HEK293 (cell line): Measurements from ENCODE around the gene TMEM181.

Experiments used
- CTCF ChIA-PET: fragments of 350-600 bp; formaldehyde crosslinking; extraction: SDS; loops from one replicate; lab custom pipeline; 2021; ENCODE audit warnings: antibody characterized with exemption; lab: Yijun Ruan, JAX
- POLR2A ChIA-PET: fragments of 300-600 bp; formaldehyde crosslinking; extraction: SDS; loops from one replicate; lab custom pipeline; 2020; ENCODE audit warnings: antibody characterized with exemption, inconsistent platforms; lab: Yijun Ruan, JAX
- H3K27ac ChIP-seq: fragments of 200-500 bp; sonication (Bioruptor generic); 2 replicates; pipeline ENCODE4 v1.5.1; 2014; ENCODE audit warnings: low read depth, low read length, control low read depth, inconsistent platforms; ENCODE audit errors: extremely low read depth
- H3K36me3 ChIP-seq, 2 experiments: fragments of 200-500 bp in 1 of 2; sonication (Bioruptor generic) in 1 of 2; 1 replicate in 1 of 2; 2 replicates in 1 of 2; pipeline ENCODE4 v1.5.1; 2014 to 2017; ENCODE audit warnings: inconsistent platforms in 2 of 2, low read length in 2 of 2; ENCODE audit not compliant: control insufficient read depth in 2 of 2, insufficient read depth in 1 of 2
- H3K4me1 ChIP-seq: fragments of 200-500 bp; sonication (Bioruptor generic); 2 replicates; pipeline ENCODE4 v1.5.1; 2014; ENCODE audit warnings: mild to moderate bottlenecking, low read length, inconsistent platforms; ENCODE audit not compliant: control insufficient read depth, insufficient read depth
- H3K4me3 ChIP-seq: 2 replicates; pipeline ENCODE4 v1.5.1; 2011; ENCODE audit warnings: low read depth, mild to moderate bottlenecking, control low read depth, low read length, moderate library complexity
- H3K9me3 ChIP-seq: fragments of 200-500 bp; sonication (Bioruptor generic); 2 replicates; pipeline ENCODE4 v1.5.1; 2014; ENCODE audit warnings: low read depth, low read length, inconsistent platforms; ENCODE audit not compliant: control insufficient read depth, insufficient read depth
- FEZF1 ChIP-seq: fragments of 450-650 bp; formaldehyde crosslinking; IDR thresholded peaks from 2 replicates; pipeline ENCODE4 v1.5.1; 2016; ENCODE audit warnings: missing biosample characterization, missing genetic modification characterization
- OSR2 ChIP-seq: fragments of 450-650 bp; formaldehyde crosslinking; IDR thresholded peaks from 2 replicates; pipeline ENCODE4 v1.5.1; 2016; ENCODE audit warnings: missing biosample characterization, missing genetic modification characterization
- PRDM4 ChIP-seq: fragments of 450-650 bp; formaldehyde crosslinking; IDR thresholded peaks from 2 replicates; pipeline ENCODE4 v1.5.1; 2017; ENCODE audit warnings: missing biosample characterization, missing genetic modification characterization
- PRDM6 ChIP-seq: fragments of 450-650 bp; formaldehyde crosslinking; IDR thresholded peaks from 2 replicates; pipeline ENCODE4 v1.5.1; 2017; ENCODE audit warnings: missing biosample characterization, missing genetic modification characterization
- SETDB1 ChIP-seq: IDR thresholded peaks from one replicate; pipeline ENCODE4 v1.6.1; 2017; ENCODE audit warnings: mild to moderate bottlenecking, low read length, moderate library complexity, mixed read lengths; ENCODE audit not compliant: insufficient read length
- SP7 ChIP-seq: fragments of 450-650 bp; formaldehyde crosslinking; IDR thresholded peaks from 2 replicates; pipeline ENCODE4 v1.5.1; 2016; ENCODE audit warnings: missing biosample characterization, missing genetic modification characterization
- ZFHX2 ChIP-seq: fragments of 450-650 bp; formaldehyde crosslinking; conservative IDR thresholded peaks from 2 replicates; pipeline ENCODE4 v1.5.1; 2016; ENCODE audit warnings: missing biosample characterization, missing genetic modification characterization
- ZNF10 ChIP-seq: fragments of 450-650 bp; formaldehyde crosslinking; IDR thresholded peaks from 2 replicates; pipeline ENCODE4 v1.5.1; 2017; ENCODE audit warnings: missing biosample characterization, missing genetic modification characterization
- ZNF114 ChIP-seq: fragments of 450-650 bp; formaldehyde crosslinking; IDR thresholded peaks from 2 replicates; pipeline ENCODE4 v1.5.0; 2017; ENCODE audit warnings: missing biosample characterization, missing genetic modification characterization
- ZNF138 ChIP-seq: fragments of 450-650 bp; formaldehyde crosslinking; IDR thresholded peaks from 2 replicates; pipeline ENCODE4 v1.5.1; 2016; ENCODE audit warnings: missing biosample characterization, missing genetic modification characterization, borderline replicate concordance
- ZNF214 ChIP-seq: fragments of 450-650 bp; formaldehyde crosslinking; IDR thresholded peaks from 2 replicates; pipeline ENCODE4 v1.5.1; 2017; ENCODE audit warnings: missing biosample characterization, mild to moderate bottlenecking, missing genetic modification characterization, borderline replicate concordance
- ZNF221 ChIP-seq: fragments of 450-650 bp; formaldehyde crosslinking; IDR thresholded peaks from 2 replicates; pipeline ENCODE4 v1.5.1; 2017; ENCODE audit warnings: missing biosample characterization, missing genetic modification characterization, borderline replicate concordance
- ZNF362 ChIP-seq: fragments of 450-650 bp; formaldehyde crosslinking; IDR thresholded peaks from 2 replicates; pipeline ENCODE4 v1.5.1; 2016; ENCODE audit warnings: missing biosample characterization, missing genetic modification characterization
- ZNF530 ChIP-seq: fragments of 450-650 bp; formaldehyde crosslinking; IDR thresholded peaks from 2 replicates; pipeline ENCODE4 v1.5.1; 2016; ENCODE audit warnings: low read depth, missing biosample characterization, missing genetic modification characterization
- ZNF548 ChIP-seq: fragments of 450-650 bp; formaldehyde crosslinking; IDR thresholded peaks from 2 replicates; pipeline ENCODE4 v1.5.1; 2016; ENCODE audit warnings: missing biosample characterization, missing genetic modification characterization
- ZNF623 ChIP-seq: fragments of 450-650 bp; formaldehyde crosslinking; IDR thresholded peaks from 2 replicates; pipeline ENCODE4 v1.5.1; 2016; ENCODE audit warnings: missing biosample characterization, missing genetic modification characterization
- ZNF843 ChIP-seq: fragments of 450-650 bp; formaldehyde crosslinking; IDR thresholded peaks from 2 replicates; pipeline ENCODE4 v1.5.1; 2016; ENCODE audit warnings: missing biosample characterization, missing genetic modification characterization
- ZSCAN23 ChIP-seq: fragments of 450-650 bp; formaldehyde crosslinking; IDR thresholded peaks from 2 replicates; pipeline ENCODE4 v1.5.1; 2016; ENCODE audit warnings: missing biosample characterization, missing genetic modification characterization

The TMEM181 gene

GRCh38 chr6:158634695-158635426 lies 75.0 kb downstream of the TMEM181 start:
- Histone ChIP-seq H3K36me3 (peaks cover 10 to 70% of the 10 kb centered on the region in 2 experiments), H3K4me1 (no peaks in the 10 kb centered on the region), H3K4me3 (no peak overlapping the region), H3K27ac (no peak overlapping the region), H3K9me3 (no peaks in the 10 kb centered on the region)
- CTCF ChIA-PET, result interaction anchor here (0.6 to 1.2 kb wide), 2 partner anchors 56 to 158 kb away, joined by 3 to 6 read pairs; no protein-coding TSS in a partner anchor
- TF ChIP-seq OSR2 (tag by site-specific recombination) (0 out of 2 replicates have a peak, but pooled peaks have one; percentile 16), ZNF214 (tag by site-specific recombination) (no peak), FEZF1 (tag by site-specific recombination) (peak; percentile 22; the same call in 1 of the 2 replicates), PRDM6 (tag by site-specific recombination) (peak; percentile 61; the same call in 1 of the 2 replicates), SP7 (peak; percentile 87), ZNF10 (no peak), PRDM4 (tag by site-specific recombination) (peak; percentile 31; the same call in 1 of the 2 replicates)
- POLR2A ChIA-PET, result no interaction called here

GRCh38 chr6:158635427-158636073 lies 75.7 kb downstream of the TMEM181 start:
- no peak overlapping the region for H3K27ac ChIP-seq
- POLR2A ChIA-PET, result interaction anchor here (0.7 kb wide), 1 partner anchor 297 kb away, joined by 4 read pairs; no protein-coding TSS in a partner anchor
- peaks cover 5 to 70% of the 10 kb centered on the region in 2 experiments for H3K36me3 ChIP-seq
- H3K9me3 ChIP-seq, result no peaks in the 10 kb centered on the region
- TF ChIP-seq ZNF623 (no peak), ZNF362 (tag by site-specific recombination) (peak; percentile 53; the same call in 1 of the 2 replicates)
- no peaks in the 10 kb centered on the region for H3K4me1 ChIP-seq
- no peak overlapping the region for H3K4me3 ChIP-seq
- CTCF ChIA-PET, result no interaction called here

- Histone ChIP-seq H3K36me3 (peaks cover 5 to 59% of the 10 kb centered on the region in 2 experiments), H3K9me3 (no peaks in the 10 kb centered on the region), H3K4me3 (no peak overlapping the region), H3K4me1 (no peaks in the 10 kb centered on the region), H3K27ac (no peak overlapping the region)
- no peak for TF ChIP-seq ZNF138 (tag by site-specific recombination)
- TF ChIP-seq ZNF843 (tag by site-specific recombination), result no peak
- no peak for TF ChIP-seq ZSCAN23 (tag by site-specific recombination)
- no peak for TF ChIP-seq ZNF221
- TF ChIP-seq ZNF10, result no peak
- TF ChIP-seq ZNF530, result no peak
- TF ChIP-seq ZFHX2 (tag by site-specific recombination), result no peak
- TF ChIP-seq ZNF548, result no peak
- no peak for TF ChIP-seq ZNF114 (tag by site-specific recombination)
- TF ChIP-seq SETDB1, result no peak
- ChIA-PET CTCF (interaction anchor here (2.6 kb wide), 1 partner anchor 416 kb away, joined by 8 read pairs; no protein-coding TSS in a partner anchor), POLR2A (no interaction called here)
Measured at GRCh38 chr6:158636778-158637177, 76.9 kb downstream of the TMEM181 start.
